GM18505 (cell line): ENCODE measurements around the gene C5.
A peak's percentile ranks its signal among the peaks of the same experiment; 100 is the strongest.

Source experiments
- ATAC-seq: cut with Tn5 transposase; IDR thresholded peaks from one replicate; pipeline ENCODE4 v1.9.1; 2021; ENCODE audit not compliant: unreplicated experiment
- POLR2A ChIP-seq: IDR thresholded peaks from 4 replicates; pipeline ENCODE4 v1.6.1; 2011; ENCODE audit warnings: borderline replicate concordance; ENCODE audit not compliant: insufficient read depth, insufficient read length; ENCODE audit errors: extremely low read depth

The C5 gene

GRCh38 chr9:120916991-120917880 lies 132.8 kb downstream of the C5 start:
- ATAC-seq: no peak
- TF ChIP-seq POLR2A: no peak

DNA sequence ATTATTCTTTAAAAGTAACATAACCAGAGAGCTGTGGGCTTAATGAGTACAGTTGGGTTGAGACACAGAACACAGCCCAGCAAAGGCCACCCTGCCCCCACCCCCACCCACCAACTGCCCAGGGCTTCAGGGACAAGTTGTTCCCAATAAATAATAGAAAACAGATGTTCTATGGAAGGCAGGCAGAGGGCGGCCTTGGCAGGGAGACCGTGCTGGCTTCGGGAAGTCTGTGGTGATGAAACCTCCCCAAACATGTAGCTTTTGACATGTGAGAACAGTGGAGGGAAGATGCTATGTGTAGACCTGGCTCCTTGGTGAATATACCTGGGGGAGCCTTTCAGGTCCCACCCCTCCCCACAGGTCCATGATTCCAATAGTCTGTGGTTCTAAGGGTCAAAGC lies 133.5 kb downstream of the C5 start:
- ATAC-seq: no peak
- TF ChIP-seq POLR2A: no peak

DNA sequence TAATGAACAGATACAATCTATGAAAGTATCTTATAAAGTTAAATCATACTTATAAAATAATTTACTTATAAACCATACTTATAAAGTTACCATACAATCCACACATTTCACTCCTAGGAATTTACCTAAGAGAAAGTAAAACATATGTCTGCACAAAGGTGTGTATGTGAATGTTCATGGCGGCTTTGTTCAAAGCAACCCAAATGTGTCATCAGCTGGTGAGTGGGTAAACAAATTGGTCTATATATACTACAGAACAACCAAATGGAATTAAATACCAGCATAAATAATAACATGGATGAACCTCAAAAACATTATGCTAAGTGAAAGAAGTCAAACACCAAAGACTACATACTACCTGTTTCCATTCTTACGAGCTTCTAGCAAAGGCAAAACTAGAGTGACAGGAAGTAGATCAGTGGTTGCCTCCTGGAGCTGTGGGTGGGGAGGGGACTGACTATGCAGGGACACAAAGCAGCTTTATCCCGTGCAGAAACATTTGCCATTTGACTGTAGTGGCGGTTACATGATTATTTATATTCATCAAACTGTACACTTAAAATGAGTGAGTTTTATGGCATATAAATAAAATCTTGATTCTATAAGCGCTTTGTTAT lies 134.1 kb downstream of the C5 start:
- ATAC-seq: no peak
- peak; percentile 56 for TF ChIP-seq POLR2A

GRCh38 chr9:120914953-120915352 lies 135.1 kb downstream of the C5 start:
- ATAC-seq: no peak
- TF ChIP-seq POLR2A: no peak

- no peak for ATAC-seq
- TF ChIP-seq POLR2A: peak; percentile 11
These were observed 135.7 kb downstream of the C5 start for GRCh38 chr9:120914396-120914795.

DNA sequence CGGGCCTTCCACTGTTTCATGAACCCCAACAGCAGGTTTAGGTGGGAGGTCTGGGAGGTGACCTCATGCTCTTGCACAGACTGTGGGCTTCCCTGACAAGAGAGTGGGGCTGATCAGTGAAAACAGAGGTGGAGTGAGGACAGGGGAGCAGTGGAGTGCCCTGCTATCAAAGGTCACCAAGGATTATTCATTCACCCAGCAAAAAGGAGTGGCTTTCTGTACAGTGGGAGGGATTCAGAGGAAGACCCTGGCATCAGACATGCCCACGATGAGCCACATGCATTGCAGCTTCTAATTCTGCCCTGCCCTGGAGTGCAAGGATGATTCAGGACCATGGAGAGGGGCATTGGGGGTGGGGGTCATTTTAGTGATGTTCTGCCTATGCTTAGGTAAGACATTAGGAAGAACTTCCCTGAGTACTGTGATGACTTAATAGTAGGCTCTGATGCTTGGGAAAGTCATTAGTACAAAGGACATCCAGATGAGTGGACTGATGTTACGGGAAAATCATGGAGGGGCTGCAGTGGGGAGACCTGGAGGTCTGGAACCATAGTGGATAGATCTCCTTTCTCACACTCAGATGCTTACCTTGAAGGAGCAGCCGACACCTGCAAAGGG lies 136.3 kb downstream of the C5 start:
- no peak for TF ChIP-seq POLR2A
- no peak for ATAC-seq

DNA sequence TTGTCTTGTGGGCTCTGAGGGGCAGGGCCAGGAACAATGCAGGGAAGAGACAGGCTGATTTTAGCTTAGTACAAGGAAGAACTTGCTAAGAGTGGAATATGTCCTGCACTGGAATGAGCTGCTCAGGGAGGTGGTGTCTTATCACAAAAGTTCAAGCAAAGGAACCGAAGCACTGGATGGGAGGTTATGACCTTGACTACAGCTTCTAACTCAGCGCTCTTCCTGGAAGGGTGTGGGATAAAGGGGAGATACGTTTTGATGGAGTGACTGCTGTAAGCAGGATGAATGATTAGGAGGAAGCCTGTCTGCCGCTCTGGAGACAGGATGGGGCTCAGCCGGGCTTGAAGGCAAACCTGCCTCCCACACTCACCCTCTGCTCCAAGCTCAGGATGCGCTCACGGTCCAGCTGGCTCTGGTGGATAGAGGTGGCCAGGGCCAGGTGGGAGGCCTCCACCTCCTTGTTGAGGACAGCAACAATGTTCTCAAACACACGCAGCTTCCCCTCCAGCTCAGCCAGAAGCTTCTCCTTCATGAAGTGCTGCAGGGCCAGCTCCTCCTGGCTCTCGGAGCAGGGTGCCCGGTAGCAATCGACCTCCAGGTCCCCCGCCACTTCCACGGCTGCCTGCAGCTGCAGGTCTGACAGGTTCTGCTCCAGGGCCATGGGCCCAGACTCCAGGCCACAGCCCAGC lies 137.0 kb downstream of the C5 start:
- TF ChIP-seq POLR2A: peak; percentile 41

GRCh38 chr9:120911295-120911837 lies 138.7 kb downstream of the C5 start:
- no peak for ATAC-seq
- TF ChIP-seq POLR2A: peak; percentile 35

More for the DNA sequence above, 137.0 kb downstream of the C5 start:
- ATAC-seq: no peak

- TF ChIP-seq POLR2A: no peak
- ATAC-seq: no peak
These were observed 139.4 kb downstream of the C5 start for GRCh38 chr9:120910643-120911042.

DNA sequence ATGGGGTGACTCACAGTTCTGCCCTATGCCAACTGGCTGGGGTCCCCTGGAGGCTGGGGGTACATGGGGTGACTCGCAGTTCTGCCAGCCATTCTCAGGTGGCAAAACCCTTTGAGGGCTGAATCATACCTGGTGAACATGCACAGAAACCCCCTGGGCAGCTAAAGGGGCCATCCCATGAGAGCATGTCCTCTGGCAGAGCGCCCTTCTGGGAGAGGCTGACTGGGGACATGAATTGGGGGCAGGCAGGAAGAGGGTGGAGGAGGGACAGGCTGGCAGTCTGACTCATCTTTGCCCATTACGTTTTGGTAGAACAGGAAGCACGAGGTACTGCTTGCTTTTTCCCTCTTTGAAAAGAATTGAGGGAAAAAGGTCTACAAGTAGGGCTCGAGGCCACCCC lies 140.2 kb downstream of the C5 start:
- ATAC-seq: no peak
- TF ChIP-seq POLR2A: peak; percentile 47

GRCh38 chr9:120905315-120906164 lies 144.5 kb downstream of the C5 start:
- ATAC-seq: no peak

GRCh38 chr9:120904978-120905301 lies 145.1 kb downstream of the C5 start:
- ATAC-seq: no peak
- TF ChIP-seq POLR2A: peak; percentile 5

More at GRCh38 chr9:120905315-120906164, 144.5 kb downstream of the C5 start:
- TF ChIP-seq POLR2A: peak; percentile 1
